ENCODE measurements around the gene IFI16. TPM values are rescaled to one million over a fixed set of nuclear protein-coding genes. Genes with fewer than 3 reads are reported as not detected.

Gene IFI16
- total RNA-seq, 4 donors from 2014 or later: 46.1 to 154 (median 96.9) TPM

DNA sequence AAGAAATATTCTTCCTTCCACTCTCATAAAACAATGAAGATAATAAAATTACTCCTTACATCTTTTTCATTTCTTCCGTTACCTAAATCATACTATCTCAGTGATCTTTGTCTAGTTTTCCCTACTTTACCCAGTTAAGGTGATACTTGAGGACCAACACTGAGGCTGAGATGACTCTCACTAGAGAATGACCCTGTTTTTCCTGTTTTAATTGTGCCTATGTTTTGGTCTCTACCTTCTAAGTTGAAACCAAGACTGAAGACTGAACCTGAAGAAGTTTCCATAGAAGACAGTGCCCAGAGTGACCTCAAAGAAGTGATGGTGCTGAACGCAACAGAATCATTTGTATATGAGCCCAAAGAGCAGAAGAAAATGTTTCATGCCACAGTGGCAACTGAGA lies 41.7 kb downstream of the IFI16 start:
- Histone ChIP-seq H3K4me3 (no peak overlapping the region), H3K27me3 (no peaks in the 10 kb centered on the region), H3K36me3 (peaks cover 4 to 95% (median 29%) of the 10 kb centered on the region in 3 donors), H3K9me3 (no peaks in the 10 kb centered on the region), H3K4me1 (peaks cover 21 to 50% (median 35%) of the 10 kb centered on the region in 3 donors), H3K27ac (no peak overlapping the region)
- intact Hi-C loops (cut with DNase I): no loop called here
- no peak for TF ChIP-seq POLR2A (IDR thresholded peaks at IDR 0.05)
- TF ChIP-seq, protein P1, sequence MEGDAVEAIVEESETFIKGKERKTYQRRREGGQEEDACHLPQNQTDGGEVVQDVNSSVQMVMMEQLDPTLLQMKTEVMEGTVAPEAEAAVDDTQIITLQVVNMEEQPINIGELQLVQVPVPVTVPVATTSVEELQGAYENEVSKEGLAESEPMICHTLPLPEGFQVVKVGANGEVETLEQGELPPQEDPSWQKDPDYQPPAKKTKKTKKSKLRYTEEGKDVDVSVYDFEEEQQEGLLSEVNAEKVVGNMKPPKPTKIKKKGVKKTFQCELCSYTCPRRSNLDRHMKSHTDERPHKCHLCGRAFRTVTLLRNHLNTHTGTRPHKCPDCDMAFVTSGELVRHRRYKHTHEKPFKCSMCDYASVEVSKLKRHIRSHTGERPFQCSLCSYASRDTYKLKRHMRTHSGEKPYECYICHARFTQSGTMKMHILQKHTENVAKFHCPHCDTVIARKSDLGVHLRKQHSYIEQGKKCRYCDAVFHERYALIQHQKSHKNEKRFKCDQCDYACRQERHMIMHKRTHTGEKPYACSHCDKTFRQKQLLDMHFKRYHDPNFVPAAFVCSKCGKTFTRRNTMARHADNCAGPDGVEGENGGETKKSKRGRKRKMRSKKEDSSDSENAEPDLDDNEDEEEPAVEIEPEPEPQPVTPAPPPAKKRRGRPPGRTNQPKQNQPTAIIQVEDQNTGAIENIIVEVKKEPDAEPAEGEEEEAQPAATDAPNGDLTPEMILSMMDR (IDR thresholded peaks at IDR 0.05): no peak
- 85 to 92% methylated on average over 2 of the region's 2 CpGs for WGBS, 2 donors
- no peak for DNase-seq

DNA sequence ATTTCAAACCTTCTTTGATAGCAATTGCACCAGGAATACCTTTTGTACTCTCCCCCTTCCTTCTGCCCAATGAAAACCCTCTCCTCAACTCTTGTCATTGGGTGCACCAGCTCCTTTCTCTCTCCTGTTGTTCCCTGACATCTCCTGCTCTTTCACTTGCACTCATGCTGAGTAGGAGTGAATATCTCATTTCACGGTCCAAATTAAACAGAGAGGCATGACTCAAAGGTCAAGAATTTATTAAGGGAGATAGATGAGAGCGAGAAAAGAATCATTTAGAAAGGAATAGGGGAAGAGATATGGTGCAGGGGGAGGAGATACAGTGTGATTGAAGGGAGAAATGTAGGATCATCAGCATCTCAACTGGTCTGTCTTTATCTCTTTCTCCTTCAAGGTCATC lies 44.7 kb downstream of the IFI16 start:
- peak overlapping the region; percentile 21 to 51 (median 45) for H3K27ac ChIP-seq
- intact Hi-C loops (cut with DNase I): no loop called here
- WGBS, 2 donors: 8 to 32% methylated on average over 2 of the region's 2 CpGs
- no peak overlapping the region for H3K4me3 ChIP-seq
- no peaks in the 10 kb centered on the region for H3K9me3 ChIP-seq
- peaks cover 0 to 4% (median 0%) of the 10 kb centered on the region in 4 donors for H3K27me3 ChIP-seq
- peaks cover 0 to 70% (median 25%) of the 10 kb centered on the region in 3 donors for H3K36me3 ChIP-seq
- no peak for TF ChIP-seq POLR2A (IDR thresholded peaks at IDR 0.05)
- TF ChIP-seq, protein P1 (IDR thresholded peaks at IDR 0.05): no peak
- H3K4me1 ChIP-seq: peaks cover 21 to 56% (median 36%) of the 10 kb centered on the region in 3 donors
- no peak for DNase-seq

DNA sequence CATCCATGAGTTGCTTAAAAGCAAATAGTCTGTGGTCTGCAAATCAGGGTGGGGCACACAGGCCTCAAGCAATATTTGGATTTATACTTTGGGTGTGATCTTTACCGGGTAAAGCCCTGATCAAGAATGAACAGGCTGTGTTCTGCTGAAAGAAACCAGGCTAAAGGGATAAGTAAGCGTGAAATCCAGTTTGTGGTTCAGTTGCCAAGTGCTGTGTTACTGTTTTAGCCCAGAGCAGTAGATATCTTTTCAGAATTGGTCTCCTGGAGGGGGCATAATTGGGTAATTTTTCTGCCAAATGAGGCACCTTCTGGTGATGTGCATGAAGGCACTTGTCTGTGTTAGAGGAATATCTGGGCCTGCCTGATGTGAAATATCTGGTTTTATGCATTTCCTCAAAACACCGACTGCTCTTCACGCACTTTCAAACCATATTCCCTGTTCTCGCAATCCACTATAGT lies 45.5 kb downstream of the IFI16 start:
- intact Hi-C loops (cut with DNase I): no loop called here
- Histone ChIP-seq H3K27ac (peak overlapping the region in 3 of 4 donors; percentile 43 to 51 (median 50)), H3K36me3 (peaks cover 0 to 62% (median 25%) of the 10 kb centered on the region in 3 donors), H3K9me3 (no peaks in the 10 kb centered on the region), H3K27me3 (peaks cover 0 to 4% (median 0%) of the 10 kb centered on the region in 4 donors), H3K4me3 (no peak overlapping the region), H3K4me1 (peaks cover 21 to 56% (median 36%) of the 10 kb centered on the region in 3 donors)
- DNase-seq: no peak
- 24 to 33% methylated on average over 5 of the region's 5 CpGs for WGBS, 2 donors
- TF ChIP-seq, protein P1 (IDR thresholded peaks at IDR 0.05): no peak
- TF ChIP-seq POLR2A (IDR thresholded peaks at IDR 0.05): no peak

DNA sequence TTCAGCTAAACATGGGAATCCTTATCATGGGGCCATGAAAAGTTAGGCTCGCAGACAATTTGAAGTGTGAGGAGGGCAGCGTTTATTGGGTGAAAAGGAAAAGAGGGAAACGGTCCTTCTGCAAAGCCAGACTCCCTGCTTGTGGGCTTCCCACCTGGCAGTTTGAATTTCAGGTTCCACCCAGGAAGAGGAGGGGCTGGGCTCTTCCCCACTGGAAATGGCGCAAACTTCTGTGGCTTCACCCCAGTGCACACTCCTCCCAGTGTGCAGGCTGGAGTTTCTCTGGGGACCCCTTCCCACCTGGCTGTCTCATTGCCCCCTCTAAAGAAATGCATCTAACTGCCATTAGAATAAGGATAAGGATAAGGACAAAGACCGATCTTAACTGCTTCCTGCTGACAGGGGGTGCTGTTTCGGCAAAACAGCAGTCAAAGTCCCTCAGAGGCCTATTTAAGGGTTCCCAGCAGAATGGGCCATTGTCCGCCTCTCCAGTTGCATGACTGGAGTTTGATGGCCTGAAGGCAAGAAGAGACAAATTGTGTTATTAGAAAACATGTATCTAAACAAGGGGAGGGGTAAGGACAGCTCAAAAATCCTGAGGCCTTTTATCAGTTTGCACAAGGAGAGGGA lies 46.5 kb downstream of the IFI16 start:
- no peak overlapping the region for H3K4me3 ChIP-seq
- 72 to 75% methylated on average over 6 to 7 of the region's 7 CpGs for whole genome bisulfite sequencing, 2 donors
- DNase-seq: no peak
- TF ChIP-seq, protein P1 (IDR thresholded peaks at IDR 0.05): no peak
- no peak for TF ChIP-seq POLR2A (IDR thresholded peaks at IDR 0.05)
- peaks cover 0 to 4% (median 0%) of the 10 kb centered on the region in 4 donors for H3K27me3 ChIP-seq
- intact Hi-C loops (cut with DNase I): no loop called here
- H3K9me3 ChIP-seq: no peaks in the 10 kb centered on the region
- peaks cover 0 to 52% (median 17%) of the 10 kb centered on the region in 3 donors for H3K36me3 ChIP-seq
- peak overlapping the region; percentile 6 to 51 (median 46) for H3K27ac ChIP-seq
- peaks cover 21 to 56% (median 36%) of the 10 kb centered on the region in 3 donors for H3K4me1 ChIP-seq

DNA sequence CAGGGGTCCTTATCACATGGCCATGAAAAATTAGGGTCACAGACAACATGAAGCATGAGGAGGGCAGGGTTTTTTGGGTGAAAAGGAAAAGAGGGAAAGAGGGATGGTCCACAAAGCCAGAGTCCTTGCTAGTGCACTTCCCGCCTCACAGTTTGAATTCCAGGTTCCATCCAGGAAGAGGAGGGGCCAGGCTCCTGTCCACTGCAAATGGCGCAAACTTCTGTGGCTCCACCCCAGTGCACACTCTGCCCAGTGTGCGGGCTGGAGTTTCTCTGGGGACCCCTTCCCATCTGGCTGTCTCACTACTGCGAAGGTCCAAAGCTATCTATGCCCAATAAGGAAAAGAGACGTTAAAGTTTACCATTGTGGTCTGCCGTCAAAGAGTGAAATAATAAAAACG lies 49.0 kb downstream of the IFI16 start:
- H3K27ac ChIP-seq: no peak overlapping the region
- intact Hi-C loops (cut with DNase I): no loop called here
- peaks cover 0 to 4% (median 0%) of the 10 kb centered on the region in 4 donors for H3K27me3 ChIP-seq
- no peak overlapping the region for H3K4me3 ChIP-seq
- DNase-seq: no peak
- H3K36me3 ChIP-seq: peaks cover 0 to 26% (median 3%) of the 10 kb centered on the region in 3 donors
- H3K9me3 ChIP-seq: no peaks in the 10 kb centered on the region
- peaks cover 12 to 34% (median 22%) of the 10 kb centered on the region in 3 donors for H3K4me1 ChIP-seq
- WGBS, 2 donors: 83 to 90% methylated on average over 4 to 7 of the region's 7 CpGs
- no peak for TF ChIP-seq POLR2A (IDR thresholded peaks at IDR 0.05)
- TF ChIP-seq, protein P1 (IDR thresholded peaks at IDR 0.05): no peak

Data from esophagus squamous epithelium (tissue), 5 donors.